GM21423 (cell line): Measurements from ENCODE around the gene TRMT61A.

Experiments
- ATAC-seq: cut with Tn5 transposase; IDR thresholded peaks from one replicate; pipeline ENCODE4 v1.9.1; 2021; ENCODE audit warnings: mild to moderate bottlenecking, moderate library complexity; ENCODE audit not compliant: unreplicated experiment

The TRMT61A gene

DNA sequence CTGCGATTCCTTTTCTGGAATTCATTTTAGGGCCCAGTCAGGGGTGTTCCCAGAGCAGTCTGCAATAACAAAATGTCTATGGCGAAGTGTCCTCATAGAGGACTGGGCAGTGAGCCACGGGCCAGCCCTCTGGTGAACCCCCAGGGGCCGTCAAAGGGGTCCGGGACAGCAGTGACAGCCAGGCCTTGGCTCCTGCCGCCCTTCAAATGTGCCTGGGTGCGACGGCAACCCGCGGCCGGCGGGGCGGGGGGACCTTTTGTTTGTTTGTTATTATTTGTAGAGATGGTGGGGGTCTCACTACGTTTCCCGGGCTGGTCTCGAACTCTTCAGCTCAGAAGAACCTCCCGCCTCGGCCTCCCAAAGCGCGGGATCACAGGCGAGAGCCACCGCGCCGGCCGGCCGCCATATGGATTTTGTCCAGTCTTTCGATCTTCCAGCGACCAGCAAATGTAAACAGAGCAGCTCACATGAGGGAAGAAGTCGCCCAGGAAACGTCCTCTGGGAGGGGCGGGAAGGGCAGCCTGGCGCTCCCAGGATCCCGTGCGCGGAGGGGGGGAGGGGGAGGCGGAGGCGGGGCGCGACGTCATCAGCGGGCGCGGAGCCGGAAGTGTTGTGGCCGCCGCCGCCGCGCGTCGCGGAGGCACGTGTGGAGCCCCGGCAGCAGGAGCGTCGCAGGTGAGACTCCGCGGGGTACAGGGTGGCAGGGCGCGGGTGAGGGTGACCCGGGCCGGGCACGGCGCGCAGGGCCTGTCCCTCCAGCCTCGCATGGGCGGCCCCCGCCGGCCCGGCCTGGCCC is at the start of gene TRMT61A:
Gene TRMT61A, plus strand, starts transcription at position 610 of the 796 bp plus-strand sequence. CDS start 783 bp downstream, outside the sequence.
- ATAC-seq = peak; percentile 39

DNA sequence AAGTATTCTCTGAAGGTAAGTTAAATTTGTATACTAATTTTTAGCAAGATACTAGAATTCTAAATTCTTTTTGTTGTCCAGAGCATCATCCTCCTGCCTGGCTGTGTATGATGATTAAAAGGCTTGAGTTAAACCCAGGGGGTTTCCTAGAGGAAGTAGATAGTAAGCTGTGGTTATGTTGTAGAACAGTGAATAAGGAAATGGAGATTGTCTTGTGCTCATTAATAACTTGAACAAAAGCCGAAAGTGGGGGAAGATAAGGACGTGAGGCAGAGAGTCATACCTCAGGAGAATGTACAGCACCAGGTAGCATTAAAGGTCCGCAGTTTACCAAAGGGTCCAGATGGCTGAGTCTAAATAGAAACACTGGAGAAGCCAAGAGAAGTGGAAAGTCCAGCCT is 48.4 kb upstream of the TRMT61A start:
- peak; percentile 83 for ATAC-seq

DNA sequence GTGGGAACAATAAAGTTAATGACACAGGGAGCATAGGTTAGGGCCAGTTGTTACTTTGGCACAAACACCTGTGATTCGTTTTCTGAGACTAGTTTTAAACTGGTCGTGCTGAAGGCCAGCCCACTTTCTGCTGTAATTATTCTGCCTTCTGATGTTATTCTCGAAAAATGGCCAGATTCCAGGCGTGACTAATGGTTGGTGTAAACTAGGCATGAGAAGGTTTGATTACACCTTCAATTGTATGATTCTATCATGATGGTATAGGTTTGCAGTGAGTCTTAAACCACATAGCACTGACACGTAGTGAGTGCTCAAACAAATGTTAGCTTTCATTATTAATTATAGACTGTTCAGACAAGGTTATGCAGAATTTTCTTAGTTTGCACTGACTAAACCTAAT is 45.4 kb upstream of the TRMT61A start:
- ATAC-seq = no peak

DNA sequence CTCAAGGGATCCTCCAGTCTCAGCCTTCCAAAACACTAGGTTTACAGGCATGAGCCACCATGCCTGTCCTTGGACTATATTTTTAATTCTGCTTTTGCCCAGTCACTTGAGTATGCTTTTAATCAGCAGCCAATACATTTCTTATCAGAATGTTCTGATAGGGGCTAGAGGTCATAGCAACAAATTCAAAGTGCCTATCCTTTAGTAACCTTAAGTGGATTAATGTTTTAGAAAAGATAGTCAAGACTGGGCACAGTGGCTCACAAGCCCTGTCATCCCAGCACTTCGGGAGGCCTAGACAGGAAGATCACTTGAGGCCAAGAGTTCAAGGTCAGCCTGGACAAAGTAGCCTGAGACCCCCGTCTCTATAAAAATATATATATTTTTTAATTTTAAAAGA is 43.5 kb upstream of the TRMT61A start:
- no peak for ATAC-seq

DNA sequence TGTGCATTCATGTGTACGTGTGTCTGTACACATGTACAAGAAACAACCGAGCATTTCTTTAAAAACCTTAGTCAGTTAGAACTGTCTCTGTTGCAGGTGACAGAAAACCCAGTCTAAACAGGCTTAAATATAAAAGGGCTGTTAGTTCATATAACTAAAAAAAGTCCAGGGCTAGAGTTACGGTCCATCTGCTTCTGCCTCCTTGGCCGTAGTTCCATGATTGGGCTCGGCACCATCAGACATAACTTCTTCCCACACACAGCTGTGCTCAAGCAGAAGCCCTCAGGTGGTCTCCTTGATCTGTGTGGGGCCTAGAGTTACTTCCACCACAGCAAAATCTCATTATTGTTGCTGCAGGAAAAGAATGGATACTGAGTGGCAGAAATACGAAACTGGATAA is 40.9 kb upstream of the TRMT61A start:
- no peak for ATAC-seq

DNA sequence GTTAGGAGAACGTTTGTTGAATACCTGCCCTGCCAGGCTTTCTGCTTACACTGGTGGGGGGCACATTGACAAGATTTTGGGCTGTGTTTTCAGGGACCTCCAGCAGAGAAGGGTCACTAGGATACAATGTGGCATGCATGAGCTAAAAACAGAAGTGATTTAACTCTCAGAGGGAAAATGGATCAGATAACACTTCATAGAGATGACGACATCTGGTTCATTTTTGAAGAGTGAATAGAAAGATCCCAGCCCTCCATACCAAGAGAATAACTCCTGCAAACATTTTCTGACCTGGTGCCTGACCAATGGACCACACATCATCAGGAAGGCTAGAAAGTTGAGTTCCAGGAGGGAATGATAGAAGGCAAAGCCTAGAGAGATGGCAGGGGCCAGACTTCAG is 40.0 kb upstream of the TRMT61A start:
- no peak for ATAC-seq

DNA sequence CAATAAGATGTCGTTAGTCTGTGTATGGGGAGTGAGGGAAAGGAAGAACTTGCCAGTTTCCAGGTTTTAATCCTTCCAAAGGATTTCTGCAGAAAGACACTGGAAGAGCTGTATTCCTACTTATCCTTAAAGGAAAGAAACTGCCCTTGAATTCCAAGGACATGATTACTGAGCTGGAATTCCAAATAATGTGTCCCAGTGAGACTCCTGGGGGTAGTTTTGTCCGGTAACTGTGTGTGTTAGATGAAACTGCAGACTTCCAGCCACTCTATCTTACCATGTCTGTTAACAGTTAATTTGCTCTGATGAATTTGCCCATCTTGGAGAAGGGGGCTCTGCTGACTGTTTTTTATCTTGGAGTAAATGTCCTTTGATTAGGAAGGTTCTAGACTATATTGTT is 39.4 kb upstream of the TRMT61A start:
- ATAC-seq = no peak

DNA sequence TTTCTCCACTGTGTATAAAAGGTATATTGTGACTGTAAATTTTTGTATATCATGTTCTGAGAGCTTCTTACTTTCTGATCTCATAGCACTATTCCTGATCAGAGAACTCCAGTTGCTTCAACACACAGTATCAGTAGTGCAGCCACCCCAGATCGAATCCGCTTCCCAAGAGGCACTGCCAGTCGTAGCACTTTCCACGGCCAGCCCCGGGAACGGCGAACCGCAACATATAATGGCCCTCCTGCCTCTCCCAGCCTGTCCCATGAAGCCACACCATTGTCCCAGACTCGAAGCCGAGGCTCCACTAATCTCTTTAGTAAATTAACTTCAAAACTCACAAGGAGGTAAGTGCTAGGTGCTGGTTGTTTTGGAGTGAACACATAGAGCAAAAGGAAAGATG is 37.3 kb upstream of the TRMT61A start:
- no peak for ATAC-seq

DNA sequence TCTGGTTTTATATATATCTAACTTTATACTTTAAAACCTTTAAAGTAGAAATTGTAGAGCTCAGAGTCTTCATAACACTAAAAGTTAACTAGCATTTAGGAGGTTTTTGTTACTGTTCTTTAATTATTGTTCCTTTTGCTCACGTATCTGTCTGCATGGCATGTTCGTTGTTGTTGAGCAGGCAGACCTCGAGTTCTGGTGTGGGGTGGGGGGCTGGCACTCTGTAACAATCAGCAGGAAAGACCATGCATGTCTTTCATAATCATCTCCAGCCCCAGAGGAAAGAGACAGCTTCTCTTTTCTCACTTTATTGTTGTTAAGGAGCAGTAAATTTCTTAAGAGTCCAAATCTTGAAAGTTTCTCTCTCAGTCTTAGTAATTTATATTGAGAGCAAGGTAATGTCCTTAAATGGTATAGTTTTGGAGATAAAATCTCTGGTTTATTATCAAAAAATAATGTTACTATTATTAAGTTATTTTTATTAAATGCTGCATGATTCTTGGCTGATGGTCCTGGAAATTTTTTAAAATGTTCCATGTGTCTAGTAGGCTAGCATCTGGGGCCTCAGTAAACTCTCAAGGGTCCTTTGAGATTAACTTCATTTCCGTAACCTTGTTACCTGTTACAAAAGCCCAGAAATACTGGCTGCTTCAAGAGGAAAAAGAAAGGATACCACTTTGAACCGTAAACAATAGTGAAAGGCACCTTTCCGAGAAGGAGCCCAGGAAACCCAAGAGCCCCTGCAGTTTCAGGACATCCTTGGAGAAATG is 36.7 kb upstream of the TRMT61A start:
- no peak for ATAC-seq

DNA sequence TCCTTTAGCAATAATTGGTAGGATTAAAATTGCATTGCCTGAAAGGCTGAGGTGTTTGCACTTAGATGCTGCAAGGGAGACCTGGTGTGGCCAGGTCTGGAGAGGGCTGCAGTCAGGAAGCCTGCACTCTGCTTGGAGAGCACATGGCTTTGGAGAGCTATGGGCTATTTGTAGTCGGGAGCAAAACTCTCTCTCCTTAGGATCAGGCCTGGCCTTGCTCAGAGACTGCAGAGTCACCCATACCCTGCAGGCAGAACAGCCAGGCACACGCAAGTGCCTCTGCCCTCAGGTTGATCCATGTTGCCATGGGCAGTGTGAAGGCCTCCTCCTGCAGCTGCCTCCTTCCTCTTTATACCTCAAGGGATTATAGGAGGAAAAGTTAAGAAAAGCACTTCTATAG is 33.1 kb upstream of the TRMT61A start:
- ATAC-seq = no peak

DNA sequence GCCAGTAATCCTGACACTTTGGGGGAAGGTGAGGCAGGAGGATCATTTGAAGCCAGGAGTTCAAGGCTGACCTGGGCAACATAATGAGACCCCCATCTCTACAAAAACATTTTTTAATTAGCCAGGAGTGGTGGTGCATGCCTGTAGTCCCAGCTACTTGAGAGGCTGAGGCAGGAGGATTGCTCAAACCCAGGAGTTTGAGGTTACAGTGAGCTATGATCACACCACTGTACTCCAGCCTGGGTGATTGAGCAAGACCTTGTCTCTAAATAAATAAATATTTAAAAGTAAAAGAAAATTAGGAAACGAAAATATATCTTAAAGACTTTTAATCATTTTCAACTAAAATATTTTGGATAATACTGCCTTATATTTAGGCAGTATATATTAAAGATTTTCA is 32.2 kb upstream of the TRMT61A start:
- ATAC-seq = no peak

DNA sequence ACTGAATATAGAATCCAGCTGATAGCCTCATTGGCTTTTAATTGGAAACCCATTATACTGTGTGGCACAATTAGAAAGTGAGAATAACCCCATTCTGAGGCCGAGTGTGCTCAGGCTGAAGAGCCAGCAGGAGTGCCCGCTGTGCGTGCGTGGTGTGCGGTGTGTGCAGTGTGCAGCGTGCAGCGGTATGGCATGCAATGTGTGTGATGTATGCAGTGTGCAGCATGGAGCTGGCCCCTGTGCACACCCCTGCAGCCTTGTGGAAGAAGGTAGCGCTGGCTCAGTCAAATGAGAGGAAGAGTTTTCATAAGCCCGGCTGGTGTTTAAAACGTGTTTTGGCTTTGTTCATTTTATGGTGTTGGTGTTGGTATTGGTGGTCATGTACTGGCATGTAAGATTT is 29.3 kb upstream of the TRMT61A start:
- ATAC-seq = no peak

DNA sequence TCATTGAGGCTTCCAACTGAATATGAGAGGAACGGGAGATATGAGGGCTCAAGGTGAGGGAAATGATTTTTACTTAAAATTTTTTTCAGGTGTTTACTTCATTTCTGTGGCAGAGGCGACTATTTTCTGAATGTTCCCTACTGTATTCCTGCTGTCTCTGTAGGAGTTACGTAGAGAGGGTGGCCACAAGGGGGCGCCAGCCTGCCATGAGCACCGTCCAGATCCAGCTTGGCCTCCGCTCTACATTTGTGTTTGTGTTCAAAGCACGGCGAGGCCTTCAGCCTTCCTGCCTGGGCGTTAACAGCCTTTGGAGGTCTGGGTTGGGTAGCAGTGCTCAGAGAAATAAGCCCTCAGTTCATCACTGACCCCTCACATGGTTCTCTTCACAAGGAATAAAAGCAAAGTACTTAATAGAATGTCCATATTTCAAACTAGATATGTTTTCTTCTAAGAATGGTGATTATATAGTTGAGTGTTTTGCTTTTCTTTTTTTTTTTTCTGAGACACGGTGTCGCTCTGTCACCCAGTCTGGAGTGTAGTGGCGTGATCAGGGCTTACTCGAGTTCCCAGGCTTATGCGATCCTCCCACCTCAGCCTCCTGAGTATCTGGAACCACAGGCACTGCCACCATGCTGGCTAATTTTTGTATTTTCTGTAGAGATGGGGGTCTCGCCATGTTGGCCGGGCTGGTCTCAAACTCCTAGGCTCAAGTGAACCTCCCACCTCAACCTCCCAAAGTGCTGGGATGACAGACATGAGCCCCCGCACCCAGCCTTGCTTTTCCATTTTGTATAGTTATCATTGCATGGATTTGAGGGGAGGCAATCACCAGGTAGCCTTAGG is 28.6 kb upstream of the TRMT61A start:
- peak; percentile 56 for ATAC-seq

DNA sequence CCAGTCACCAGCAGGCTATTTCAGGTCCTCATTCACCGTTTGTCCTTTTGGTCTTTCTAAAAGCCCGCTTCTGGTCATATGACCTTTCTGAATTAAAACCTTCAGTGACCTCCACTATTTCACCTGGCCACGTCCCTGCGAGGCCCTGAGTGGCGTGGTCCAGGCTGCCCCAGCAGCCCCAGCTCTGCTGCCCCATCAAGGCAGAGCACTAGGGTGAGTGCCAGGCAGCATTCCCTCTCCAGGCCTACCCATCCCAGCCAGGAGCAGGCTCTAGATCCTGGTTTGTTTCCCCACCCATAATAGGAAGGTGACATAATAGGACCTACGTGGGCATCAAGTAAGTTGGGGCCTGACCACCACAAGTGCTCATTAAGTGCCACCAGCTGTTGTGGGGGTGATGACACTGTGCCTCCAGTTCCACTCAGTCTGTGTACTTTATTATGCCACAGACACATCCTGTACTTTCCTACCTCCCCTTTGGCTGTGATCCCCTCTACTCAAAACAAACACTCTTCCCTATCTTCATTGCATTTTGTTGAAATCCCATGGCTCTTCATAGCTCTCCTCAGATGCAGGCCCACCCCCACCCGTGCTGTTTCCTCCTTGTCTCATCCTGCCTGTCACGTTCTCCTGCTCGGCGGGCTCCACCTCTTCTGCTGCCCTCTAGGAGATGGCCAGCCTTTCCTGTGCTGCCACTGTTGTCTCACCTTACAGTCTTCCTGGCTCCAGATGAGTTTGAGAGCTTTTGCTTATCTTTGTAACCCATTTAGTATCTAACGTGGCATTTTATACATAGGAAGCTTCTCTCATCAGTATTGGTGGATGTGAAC is 27.7 kb upstream of the TRMT61A start:
- ATAC-seq = no peak

DNA sequence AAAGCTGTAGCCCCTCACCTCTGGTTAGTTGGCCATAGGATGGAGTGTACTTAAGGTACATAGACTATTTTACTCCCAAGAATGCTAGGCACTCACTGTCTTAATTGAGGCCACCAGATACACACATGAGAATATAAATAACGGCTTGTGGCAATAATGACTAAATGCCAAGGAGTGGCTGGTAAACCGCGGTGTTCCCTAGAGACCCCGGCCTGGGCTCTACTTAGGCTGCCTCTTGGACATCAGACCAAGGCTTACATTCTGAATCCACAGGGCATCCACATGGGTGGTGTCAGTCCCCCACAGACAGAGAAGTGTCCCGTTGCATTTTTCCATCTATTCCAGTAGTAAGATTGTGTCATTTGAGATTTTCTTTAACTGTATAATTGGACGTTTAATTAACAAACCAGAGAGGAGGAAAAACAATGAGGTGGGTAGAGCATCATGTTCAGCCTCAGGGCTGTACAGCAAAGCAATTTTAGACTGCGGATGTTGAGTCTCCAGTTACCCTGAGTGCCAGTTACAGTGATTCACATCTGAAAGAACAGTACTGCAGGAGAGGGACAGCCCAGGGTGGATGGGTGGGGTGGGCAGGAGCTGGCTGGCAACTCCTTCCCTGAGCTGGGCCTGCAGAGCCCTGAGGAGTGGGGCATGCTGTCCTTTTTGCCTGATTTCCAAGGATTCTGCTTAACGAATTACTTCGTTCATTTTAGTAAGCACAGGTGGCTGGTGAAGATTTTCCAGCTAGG is 26.9 kb upstream of the TRMT61A start:
- no peak for ATAC-seq

DNA sequence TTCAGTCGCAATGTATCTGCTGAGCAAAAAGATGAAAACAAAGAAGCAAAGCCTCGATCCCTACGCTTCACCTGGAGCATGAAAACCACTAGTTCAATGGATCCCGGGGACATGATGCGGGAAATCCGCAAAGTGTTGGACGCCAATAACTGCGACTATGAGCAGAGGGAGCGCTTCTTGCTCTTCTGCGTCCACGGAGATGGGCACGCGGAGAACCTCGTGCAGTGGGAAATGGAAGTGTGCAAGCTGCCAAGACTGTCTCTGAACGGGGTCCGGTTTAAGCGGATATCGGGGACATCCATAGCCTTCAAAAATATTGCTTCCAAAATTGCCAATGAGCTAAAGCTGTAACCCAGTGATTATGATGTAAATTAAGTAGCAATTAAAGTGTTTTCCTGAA is 26.1 kb upstream of the TRMT61A start:
- no peak for ATAC-seq

DNA sequence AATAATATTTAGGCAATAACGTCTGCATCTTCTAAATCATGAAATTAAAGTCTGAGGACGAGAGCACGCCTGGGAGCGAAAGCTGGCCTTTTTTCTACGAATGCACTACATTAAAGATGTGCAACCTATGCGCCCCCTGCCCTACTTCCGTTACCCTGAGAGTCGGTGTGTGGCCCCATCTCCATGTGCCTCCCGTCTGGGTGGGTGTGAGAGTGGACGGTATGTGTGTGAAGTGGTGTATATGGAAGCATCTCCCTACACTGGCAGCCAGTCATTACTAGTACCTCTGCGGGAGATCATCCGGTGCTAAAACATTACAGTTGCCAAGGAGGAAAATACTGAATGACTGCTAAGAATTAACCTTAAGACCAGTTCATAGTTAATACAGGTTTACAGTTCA is 25.7 kb upstream of the TRMT61A start:
- no peak for ATAC-seq

DNA sequence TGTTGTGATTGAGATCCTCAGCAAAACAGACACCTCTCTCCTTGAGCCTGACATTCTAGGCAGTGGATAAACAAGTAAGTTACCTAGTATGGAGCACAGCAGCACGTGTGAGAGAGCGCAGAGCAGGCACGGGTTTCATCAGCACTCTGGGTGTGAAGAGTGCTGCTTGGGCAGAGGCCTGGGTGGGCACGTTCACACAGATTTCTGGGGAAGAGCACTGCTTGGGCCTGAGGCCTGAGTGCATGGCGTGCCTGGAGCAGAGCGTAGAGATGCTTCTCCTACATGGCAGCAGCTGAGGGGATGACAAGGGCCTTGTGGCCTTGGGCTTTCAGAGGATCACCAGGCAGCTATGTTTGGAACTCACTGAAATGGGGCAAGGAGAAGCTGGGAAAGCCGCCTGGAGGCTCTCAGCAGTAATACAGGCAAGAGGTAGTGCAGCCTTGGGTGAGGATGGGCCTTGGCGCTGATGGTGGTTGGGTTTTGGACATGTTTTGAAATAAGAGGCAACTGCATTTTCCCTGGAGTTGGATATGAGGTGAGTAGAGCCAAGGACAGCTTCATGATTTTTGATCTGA is 23.9 kb upstream of the TRMT61A start:
- no peak for ATAC-seq

DNA sequence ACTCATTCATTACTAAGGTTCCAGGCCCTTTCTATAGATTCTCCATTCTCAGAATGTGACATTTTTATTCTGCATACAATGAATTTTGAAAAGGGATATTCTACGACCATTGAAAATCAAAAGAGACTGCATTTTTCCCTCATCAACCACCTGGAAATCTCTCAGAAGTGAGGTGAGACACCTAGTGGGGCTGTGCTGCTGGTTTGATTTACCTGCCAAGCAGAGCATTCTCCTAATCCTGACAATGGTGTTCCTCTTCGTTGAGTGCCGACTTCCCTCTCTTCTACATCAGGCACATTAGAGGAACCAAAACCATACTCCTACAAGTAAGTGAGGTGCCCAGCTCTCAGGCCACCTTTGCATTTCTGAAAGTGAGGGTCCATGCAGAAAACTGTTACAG is 21.2 kb upstream of the TRMT61A start:
- no peak for ATAC-seq
